Measurements from ENCODE around the gene SF3B1.

GRCh38 chr2:197423307-197423706 lies 11.5 kb downstream of the SF3B1 start:
- no peak for TF ChIP-seq CTCF (conservative IDR thresholded peaks at IDR 0.05)
- TF ChIP-seq EZH2 (IDR thresholded peaks at IDR 0.05; ENCODE audit: low read depth) = no peak
